A549 (cell line): ENCODE data around the gene C6orf132.

Source experiments
- CBX8 ChIP-seq: fragments of 200-600 bp; sonication (generic); IDR thresholded peaks from 2 replicates; pipeline ENCODE4 v1.6.1; 2016
- HDAC2 ChIP-seq: fragments of 200-600 bp; sonication (generic); IDR thresholded peaks from 2 replicates; pipeline ENCODE4 v1.6.1; 2016
- HOXA7 ChIP-seq: fragments of 250-450 bp; sonication (Bioruptor Pico); IDR thresholded peaks from 2 replicates; pipeline ENCODE4 v1.5.0; 2020; ENCODE audit warnings: mild to moderate bottlenecking, moderate library complexity
- POLR2AphosphoS2 ChIP-seq: conservative IDR thresholded peaks from 2 replicates; pipeline ENCODE4 v1.6.1; 2012; ENCODE audit warnings: low read length, improper control_type of control experiment, inconsistent platforms
- TF ChIP-seq, protein P1 (sequence below): fragments of 200-600 bp; sonication (generic); IDR thresholded peaks from 2 replicates; pipeline ENCODE4 v1.6.1; 2016; ENCODE audit warnings: antibody characterized with exemption, mild to moderate bottlenecking, moderate library complexity
- TF ChIP-seq, protein P2 (sequence below): fragments of >200 bp; sonication (Bioruptor Twin); formaldehyde crosslinking; IDR thresholded peaks from 3 replicates; pipeline ENCODE4 v1.5.1; 2016
- TF ChIP-seq, protein P3 (sequence below): IDR thresholded peaks from 2 replicates; pipeline ENCODE4 v1.6.1; 2012

DNA sequence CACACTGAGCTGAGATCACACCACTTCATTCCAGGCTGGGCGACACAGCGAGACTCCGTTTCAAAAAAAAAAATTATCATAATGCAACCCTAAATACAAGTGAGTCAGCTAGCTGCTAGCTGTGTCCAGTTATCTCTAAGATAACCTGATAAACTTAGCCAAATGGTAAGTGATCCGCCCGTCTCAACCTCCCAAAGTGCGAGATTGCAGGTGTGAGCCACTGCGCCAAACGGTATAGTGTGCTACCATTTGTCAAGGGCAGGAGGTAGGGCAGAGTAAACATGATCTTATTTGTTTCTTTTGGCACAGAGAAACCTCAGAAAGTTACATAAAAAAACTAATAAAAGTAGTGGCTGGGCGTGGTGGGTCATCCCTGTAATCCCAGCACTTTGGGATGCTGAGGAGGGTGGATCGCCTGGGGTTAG is 4.7 kb upstream of the C6orf132 start:
- TF ChIP-seq, protein P1, sequence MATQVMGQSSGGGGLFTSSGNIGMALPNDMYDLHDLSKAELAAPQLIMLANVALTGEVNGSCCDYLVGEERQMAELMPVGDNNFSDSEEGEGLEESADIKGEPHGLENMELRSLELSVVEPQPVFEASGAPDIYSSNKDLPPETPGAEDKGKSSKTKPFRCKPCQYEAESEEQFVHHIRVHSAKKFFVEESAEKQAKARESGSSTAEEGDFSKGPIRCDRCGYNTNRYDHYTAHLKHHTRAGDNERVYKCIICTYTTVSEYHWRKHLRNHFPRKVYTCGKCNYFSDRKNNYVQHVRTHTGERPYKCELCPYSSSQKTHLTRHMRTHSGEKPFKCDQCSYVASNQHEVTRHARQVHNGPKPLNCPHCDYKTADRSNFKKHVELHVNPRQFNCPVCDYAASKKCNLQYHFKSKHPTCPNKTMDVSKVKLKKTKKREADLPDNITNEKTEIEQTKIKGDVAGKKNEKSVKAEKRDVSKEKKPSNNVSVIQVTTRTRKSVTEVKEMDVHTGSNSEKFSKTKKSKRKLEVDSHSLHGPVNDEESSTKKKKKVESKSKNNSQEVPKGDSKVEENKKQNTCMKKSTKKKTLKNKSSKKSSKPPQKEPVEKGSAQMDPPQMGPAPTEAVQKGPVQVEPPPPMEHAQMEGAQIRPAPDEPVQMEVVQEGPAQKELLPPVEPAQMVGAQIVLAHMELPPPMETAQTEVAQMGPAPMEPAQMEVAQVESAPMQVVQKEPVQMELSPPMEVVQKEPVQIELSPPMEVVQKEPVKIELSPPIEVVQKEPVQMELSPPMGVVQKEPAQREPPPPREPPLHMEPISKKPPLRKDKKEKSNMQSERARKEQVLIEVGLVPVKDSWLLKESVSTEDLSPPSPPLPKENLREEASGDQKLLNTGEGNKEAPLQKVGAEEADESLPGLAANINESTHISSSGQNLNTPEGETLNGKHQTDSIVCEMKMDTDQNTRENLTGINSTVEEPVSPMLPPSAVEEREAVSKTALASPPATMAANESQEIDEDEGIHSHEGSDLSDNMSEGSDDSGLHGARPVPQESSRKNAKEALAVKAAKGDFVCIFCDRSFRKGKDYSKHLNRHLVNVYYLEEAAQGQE = no peak
- TF ChIP-seq HOXA7 (CRISPR knock-in tag) (no peak), POLR2AphosphoS2 (no peak), CBX8 (no peak), HDAC2 (no peak)
- TF ChIP-seq, protein P2, sequence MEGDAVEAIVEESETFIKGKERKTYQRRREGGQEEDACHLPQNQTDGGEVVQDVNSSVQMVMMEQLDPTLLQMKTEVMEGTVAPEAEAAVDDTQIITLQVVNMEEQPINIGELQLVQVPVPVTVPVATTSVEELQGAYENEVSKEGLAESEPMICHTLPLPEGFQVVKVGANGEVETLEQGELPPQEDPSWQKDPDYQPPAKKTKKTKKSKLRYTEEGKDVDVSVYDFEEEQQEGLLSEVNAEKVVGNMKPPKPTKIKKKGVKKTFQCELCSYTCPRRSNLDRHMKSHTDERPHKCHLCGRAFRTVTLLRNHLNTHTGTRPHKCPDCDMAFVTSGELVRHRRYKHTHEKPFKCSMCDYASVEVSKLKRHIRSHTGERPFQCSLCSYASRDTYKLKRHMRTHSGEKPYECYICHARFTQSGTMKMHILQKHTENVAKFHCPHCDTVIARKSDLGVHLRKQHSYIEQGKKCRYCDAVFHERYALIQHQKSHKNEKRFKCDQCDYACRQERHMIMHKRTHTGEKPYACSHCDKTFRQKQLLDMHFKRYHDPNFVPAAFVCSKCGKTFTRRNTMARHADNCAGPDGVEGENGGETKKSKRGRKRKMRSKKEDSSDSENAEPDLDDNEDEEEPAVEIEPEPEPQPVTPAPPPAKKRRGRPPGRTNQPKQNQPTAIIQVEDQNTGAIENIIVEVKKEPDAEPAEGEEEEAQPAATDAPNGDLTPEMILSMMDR = no peak
- TF ChIP-seq, protein P3, sequence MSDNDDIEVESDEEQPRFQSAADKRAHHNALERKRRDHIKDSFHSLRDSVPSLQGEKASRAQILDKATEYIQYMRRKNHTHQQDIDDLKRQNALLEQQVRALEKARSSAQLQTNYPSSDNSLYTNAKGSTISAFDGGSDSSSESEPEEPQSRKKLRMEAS = no peak
